ENCODE measurements around the gene GPR15LG. TPM values are rescaled to one million over a fixed set of nuclear protein-coding genes. Genes with fewer than 3 reads are reported as not detected.

The GPR15LG gene
- total and polyA plus RNA-seq, 2 experiments from 2014 or later = not detected

GRCh38 chr10:84188815-84189214 lies 15.2 kb downstream of the GPR15LG start (continued):
- TF ChIP-seq EZH2 (IDR thresholded peaks at IDR 0.05; ENCODE audit: low read depth, unreplicated experiment) (no peak), REST (IDR thresholded peaks at IDR 0.05; ENCODE audit: unreplicated experiment) (no peak), STAT1 (IDR thresholded peaks at IDR 0.05; ENCODE audit: unreplicated experiment) (no peak), JUNB (IDR thresholded peaks at IDR 0.05; ENCODE audit: unreplicated experiment) (no peak)

- peaks cover 32% of the 10 kb centered on the region for H3K27me3 ChIP-seq (ENCODE audit: insufficient read depth)
- H3K4me1 ChIP-seq (ENCODE audit: insufficient read depth) = peaks cover 3% of the 10 kb centered on the region; the same call in 1 of the 2 replicates
- no peaks in the 10 kb centered on the region for H3F3A ChIP-seq (replicated peaks; ENCODE audit: low read depth)
- no peaks in the 10 kb centered on the region for H3K36me3 Mint-ChIP-seq (ENCODE audit: low read depth)
- DNase-seq (ENCODE audit: low spot score) (no peak), ATAC-seq (no peak)
- no peaks in the 10 kb centered on the region for H4K20me1 ChIP-seq (replicated peaks; ENCODE audit: insufficient read depth)
- H3K9me2 ChIP-seq (ENCODE audit: insufficient read depth) = no peaks in the 10 kb centered on the region
- no peak overlapping the region for H3K4me2 ChIP-seq
- no peak overlapping the region for H3K27ac Mint-ChIP-seq
- no peak overlapping the region for H3K4me3 ChIP-seq
- no peak overlapping the region for H3K27ac ChIP-seq (ENCODE audit: low read depth)
- no peak overlapping the region for H2AFZ ChIP-seq
- H3K9me3 Mint-ChIP-seq = no peaks in the 10 kb centered on the region
- H3K79me2 ChIP-seq (replicated peaks; ENCODE audit: insufficient read depth) = no peaks in the 10 kb centered on the region
- H3K4me1 Mint-ChIP-seq = peaks cover 4% of the 10 kb centered on the region
- H3K27me3 Mint-ChIP-seq (ENCODE audit: insufficient read depth, low read depth, poor library complexity) = peaks cover 25% of the 10 kb centered on the region
- H3K36me3 ChIP-seq (ENCODE audit: insufficient read depth) = no peaks in the 10 kb centered on the region
- H3K4me3 Mint-ChIP-seq = no peak overlapping the region
- TF ChIP-seq NANOG (IDR thresholded peaks at IDR 0.05; ENCODE audit: borderline replicate concordance) = no peak
- TF ChIP-seq EZH2phosphoT487 (IDR thresholded peaks at IDR 0.05; ENCODE audit: unreplicated experiment) = no peak
- no peak for TF ChIP-seq CREB1 (CRISPR knock-in tag; IDR thresholded peaks at IDR 0.05; ENCODE audit: low read depth)
- TF ChIP-seq ZNF114 (CRISPR knock-in tag; IDR thresholded peaks at IDR 0.05) = no peak
- TF ChIP-seq JUNB (IDR thresholded peaks at IDR 0.05; ENCODE audit: unreplicated experiment) = no peak
- TF ChIP-seq STAT1 (IDR thresholded peaks at IDR 0.05; ENCODE audit: unreplicated experiment) = no peak
- no peak for TF ChIP-seq EZH2 (IDR thresholded peaks at IDR 0.05; ENCODE audit: low read depth, unreplicated experiment)
- TF ChIP-seq ZNF462 (CRISPR knock-in tag; IDR thresholded peaks at IDR 0.05) = no peak
- no peak for TF ChIP-seq ETS1 (IDR thresholded peaks at IDR 0.05)
- no peak for TF ChIP-seq REST (IDR thresholded peaks at IDR 0.05; ENCODE audit: unreplicated experiment)
Observed at GRCh38 chr10:84190621-84191020, 17.0 kb downstream of the GPR15LG start.
